Endothelial cell of umbilical vein (primary cell): Measurements from ENCODE around the gene RBM47. TPM values are rescaled to one million over a fixed set of nuclear protein-coding genes. Genes with fewer than 3 reads are reported as not detected.

Source experiments
- BruUV-seq: library from RNA; stranded (reverse); fragments of 400-500 nt; replicated peaks from 2 replicates; lab custom pipeline; 2021; lab: Mats Ljungman, UMichigan
- CTCF ChIA-PET: fragments of 300-600, 350-600 bp; sonication (Branson Sonifier 250); formaldehyde crosslinking; loops from one replicate; lab custom pipeline; 2021; ENCODE audit warnings: antibody characterized with exemption, inconsistent platforms; lab: Charles Lee
- POLR2A ChIA-PET: fragments of 300-600, 350-600 bp; sonication (Branson Sonifier 250); formaldehyde crosslinking; loops from one replicate; lab custom pipeline; 2021; ENCODE audit warnings: antibody characterized with exemption, inconsistent platforms; lab: Charles Lee
- DNase-seq: peaks from one replicate; pipeline ENCODE4 v3.0.0-alpha.2; 2011; ENCODE audit warnings: low read depth, low spot score
- FAIRE-seq: peaks from 2 replicates; lab custom pipeline; 2011; peaks lifted over from hg19 to GRCh38; lab: Jason Lieb, UNC
- H2AFZ ChIP-seq: 2 replicates; pipeline ENCODE4 v1.6.0; 2012; ENCODE audit warnings: low read depth, low read length, control low read depth, inconsistent platforms
- H3K27ac ChIP-seq: 2 replicates; pipeline ENCODE4 v1.5.1; 2011; ENCODE audit warnings: low read depth, mild to moderate bottlenecking, control low read depth, low read length, moderate library complexity; ENCODE audit not compliant: insufficient read depth
- H3K27me3 ChIP-seq, 2 experiments: 2 replicates each; pipeline versions ENCODE4 v1.6.0 to v1.6.1; 2011; ENCODE audit warnings: low read length in 2 of 2, mixed read lengths in 1 of 2; ENCODE audit not compliant: control insufficient read depth in 2 of 2, insufficient read depth in 2 of 2
- H3K36me3 ChIP-seq, 2 experiments: 2 replicates in 1 of 2; 3 replicates in 1 of 2; pipeline ENCODE4 v1.5.1; 2011; ENCODE audit warnings: low read length in 2 of 2, mild to moderate bottlenecking in 1 of 2, moderate library complexity in 1 of 2; ENCODE audit not compliant: control insufficient read depth in 2 of 2, insufficient read depth in 2 of 2; ENCODE audit errors: extremely low read depth in 1 of 2
- H3K4me1 ChIP-seq: 3 replicates; pipeline ENCODE4 v1.5.1; 2011; ENCODE audit warnings: mild to moderate bottlenecking, low read length; ENCODE audit not compliant: control insufficient read depth, insufficient read depth; ENCODE audit errors: extremely low read depth
- H3K4me2 ChIP-seq: 2 replicates; pipeline ENCODE4 v1.6.1; 2011; ENCODE audit warnings: low read length, control low read depth, mixed read lengths; ENCODE audit not compliant: insufficient read depth
- H3K4me3 ChIP-seq, 3 experiments: fragments of 200-600 bp in 1 of 3; sonication (generic), shearing (Covaris generic) in 1 of 3; replicated peaks in 1 of 3; 2 replicates each; pipeline ENCODE4 v1.5.1; 2011 to 2016; ENCODE audit warnings: control low read depth in 3 of 3, low read length in 3 of 3, mild to moderate bottlenecking in 2 of 3, inconsistent platforms in 1 of 3, low read depth in 1 of 3, moderate library complexity in 1 of 3; ENCODE audit not compliant: insufficient read depth in 1 of 3
- H3K79me2 ChIP-seq: 2 replicates; pipeline ENCODE4 v1.6.0; 2012; ENCODE audit warnings: low read length, inconsistent platforms; ENCODE audit not compliant: control insufficient read depth, insufficient read depth
- H3K9ac ChIP-seq: replicated peaks from 2 replicates; pipeline ENCODE3; 2011; ENCODE audit warnings: low read length, control low read depth; ENCODE audit not compliant: insufficient read depth; ENCODE audit errors: extremely low read depth
- H3K9me1 ChIP-seq: replicated peaks from 3 replicates; pipeline ENCODE4 v1.6.0; 2011; ENCODE audit warnings: mild to moderate bottlenecking, low read length; ENCODE audit not compliant: control insufficient read depth, insufficient read depth; ENCODE audit errors: extremely low read depth
- H3K9me3 ChIP-seq: replicated peaks from 2 replicates; pipeline ENCODE4 v1.5.1; 2012; ENCODE audit warnings: low read length, inconsistent platforms; ENCODE audit not compliant: control insufficient read depth, insufficient read depth
- H4K20me1 ChIP-seq: replicated peaks from 2 replicates; pipeline ENCODE3; 2011; ENCODE audit warnings: mild to moderate bottlenecking, low read length; ENCODE audit not compliant: control insufficient read depth, insufficient read depth; ENCODE audit errors: extremely low read depth
- CTCF ChIP-seq, 2 donors: IDR thresholded peaks; 1 replicate in 1 of 2; 2 replicates in 1 of 2; pipeline ENCODE4 v1.5.1; 2011; ENCODE audit warnings: low read length in 2 of 2, mild to moderate bottlenecking in 2 of 2, moderate library complexity in 2 of 2, control low read depth in 1 of 2, inconsistent platforms in 1 of 2, low read depth in 1 of 2; ENCODE audit not compliant: insufficient read depth in 1 of 2; ENCODE audit errors: extremely low read depth in 1 of 2
- EZH2 ChIP-seq: IDR thresholded peaks from 2 replicates; pipeline ENCODE4 v1.6.1; 2012; ENCODE audit warnings: borderline replicate concordance, low read depth, mild to moderate bottlenecking, moderate library complexity, low read length, inconsistent platforms; ENCODE audit not compliant: severe bottlenecking
- FOS ChIP-seq: IDR thresholded peaks from 2 replicates; pipeline ENCODE4 v1.6.1; 2011; ENCODE audit warnings: mild to moderate bottlenecking, low read length, moderate library complexity, borderline replicate concordance; ENCODE audit not compliant: insufficient read depth
- GATA2 ChIP-seq: IDR thresholded peaks from 2 replicates; pipeline ENCODE4 v1.7.0; 2011; ENCODE audit warnings: low read depth, mild to moderate bottlenecking, moderate library complexity, mixed read lengths, low read length; ENCODE audit not compliant: insufficient read length, insufficient read depth
- JUN ChIP-seq: IDR thresholded peaks from 2 replicates; pipeline ENCODE4 v1.6.1; 2011; ENCODE audit warnings: borderline replicate concordance, low read depth; ENCODE audit not compliant: insufficient read length, insufficient read depth
- MYC ChIP-seq: IDR thresholded peaks from one replicate; pipeline ENCODE4 v1.6.1; 2011; ENCODE audit warnings: mild to moderate bottlenecking, low read depth, low read length
- POLR2A ChIP-seq: IDR thresholded peaks from 2 replicates; pipeline ENCODE4 v1.6.1; 2012; ENCODE audit warnings: low read depth, mild to moderate bottlenecking, control low read depth, low read length
- POLR2AphosphoS5 ChIP-seq: IDR thresholded peaks from 2 replicates; pipeline ENCODE4 v1.6.1; 2012; ENCODE audit warnings: low read depth, mild to moderate bottlenecking, control low read depth, low read length, moderate library complexity; ENCODE audit not compliant: insufficient read depth
- dilution Hi-C: fragments of 300-500 bp; cut with MboI; formaldehyde crosslinking; loops from one replicate; pipeline ENCODE4 v1.15.0; 2019; ENCODE audit warnings: low sequenced_read_pairs; ENCODE audit not compliant: extremely low pct_ligation_motif_present
- intact Hi-C: fragments of 100-400 bp; cut with micrococcal nuclease; formaldehyde crosslinking; loops from one replicate; pipeline ENCODE4 v1.10.0; 2022
- polyA plus RNA-seq, 4 experiments: library from polyadenylated mRNA; depleted of rRNA in 3 of 4; stranded (reverse) in 3 of 4; unstranded in 1 of 4; fragments of >200 nt; gene quantifications; 2 replicates each; pipeline versions ENCODE4 v1.2.1 to v1.2.3, GENCODE V29; 2011 to 2012; ENCODE audit warnings: missing spikeins in 1 of 4
- total RNA-seq: library from RNA; stranded (reverse); gene quantifications from 2 replicates; pipeline ENCODE4 v1.2.3, GENCODE V29; 2021
- TF ChIP-seq, protein P1 (sequence below): IDR thresholded peaks from 2 replicates; pipeline ENCODE4 v1.6.1; 2011; ENCODE audit not compliant: insufficient read depth, insufficient read length

The RBM47 gene
- total and polyA plus RNA-seq, 2 donors (not counting 3 experiments of a cell fraction or from before 2014, with no cell fraction given) = not detected

DNA sequence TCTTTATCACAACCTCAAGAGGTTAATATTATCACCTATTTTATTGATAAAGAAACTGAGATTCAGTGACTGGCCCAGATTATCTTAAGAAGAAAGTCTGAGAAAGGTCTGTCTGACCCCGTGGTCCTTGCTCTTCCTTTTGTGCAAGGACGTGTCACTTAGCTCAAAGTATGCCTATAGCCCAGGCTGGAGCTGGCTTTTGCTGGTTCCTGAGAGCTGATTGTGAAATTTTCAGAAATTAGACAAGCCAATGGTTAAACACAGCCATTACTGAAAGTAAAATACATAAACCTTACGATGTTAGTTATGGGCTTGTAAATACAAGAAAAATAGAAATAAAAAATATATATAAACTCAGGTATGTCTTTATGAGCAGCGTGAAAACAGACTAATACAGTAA is 224.5 kb downstream of the RBM47 start:
- BruUV-seq = no TSS peak
- ChIA-PET POLR2A (no interaction called here), CTCF (no interaction called here)
- Histone ChIP-seq H3K79me2 (no peaks in the 10 kb centered on the region), H2AFZ (no peak overlapping the region), H3K36me3 (no peaks in the 10 kb centered on the region), H3K27ac (no peak overlapping the region), H3K9me1 (no peaks in the 10 kb centered on the region), H4K20me1 (no peaks in the 10 kb centered on the region), H3K9ac (no peak overlapping the region), H3K4me1 (no peaks in the 10 kb centered on the region), H3K27me3 (no peaks in the 10 kb centered on the region), H3K9me3 (no peaks in the 10 kb centered on the region), H3K4me3 (no peak overlapping the region), H3K4me2 (no peak overlapping the region)
- TF ChIP-seq JUN (no peak), CTCF (IDR thresholded peaks at IDR 0.05; ENCODE audit: extremely low read depth in 1 of 2, insufficient read depth in 1 of 2, low read depth in 1 of 2, low read length in 2 of 2) (no peak), FOS (no peak), GATA2 (no peak), POLR2AphosphoS5 (no peak), POLR2A (no peak), MYC (no peak), EZH2 (no peak)
- TF ChIP-seq, protein P1, sequence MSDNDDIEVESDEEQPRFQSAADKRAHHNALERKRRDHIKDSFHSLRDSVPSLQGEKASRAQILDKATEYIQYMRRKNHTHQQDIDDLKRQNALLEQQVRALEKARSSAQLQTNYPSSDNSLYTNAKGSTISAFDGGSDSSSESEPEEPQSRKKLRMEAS = no peak
- intact Hi-C loops (no loop called here), dilution Hi-C loops (no loop called here)
- FAIRE-seq (no peak), DNase-seq (no peak)
